Effector memory CD4-positive, alpha-beta T cell (primary cell): ENCODE results near the gene FBXL7.

Source experiments
- DNase-seq, 3 donors: peaks; one replicate each; pipeline ENCODE4 v3.0.0-alpha.2; 2020
- H3K27ac ChIP-seq: 2 replicates; pipeline ENCODE4 v1.7.0; 2013; ENCODE audit warnings: mild to moderate bottlenecking, low read length, moderate library complexity; ENCODE audit not compliant: insufficient read depth, poor library complexity, severe bottlenecking
- H3K27me3 ChIP-seq: replicated peaks from 2 replicates; pipeline ENCODE4 v1.7.0; 2013; ENCODE audit warnings: mild to moderate bottlenecking, low read length; ENCODE audit not compliant: insufficient read depth, control insufficient read depth, poor library complexity, severe bottlenecking
- H3K36me3 ChIP-seq: 2 replicates; pipeline ENCODE4 v1.7.0; 2013; ENCODE audit warnings: mild to moderate bottlenecking, low read length, moderate library complexity; ENCODE audit not compliant: control insufficient read depth, insufficient read depth
- H3K4me1 ChIP-seq: 2 replicates; pipeline ENCODE4 v1.7.0; 2013; ENCODE audit warnings: low read length, mild to moderate bottlenecking; ENCODE audit not compliant: control insufficient read depth, insufficient read depth, poor library complexity, severe bottlenecking
- H3K4me3 ChIP-seq: 2 replicates; pipeline ENCODE4 v1.7.0; 2013; ENCODE audit warnings: low read length, low read depth, mild to moderate bottlenecking; ENCODE audit not compliant: insufficient read depth, poor library complexity, severe bottlenecking
- H3K9me3 ChIP-seq: 2 replicates; pipeline ENCODE4 v1.7.0; 2013; ENCODE audit warnings: mild to moderate bottlenecking, low read length, moderate library complexity; ENCODE audit not compliant: control insufficient read depth

FBXL7 gene

DNA sequence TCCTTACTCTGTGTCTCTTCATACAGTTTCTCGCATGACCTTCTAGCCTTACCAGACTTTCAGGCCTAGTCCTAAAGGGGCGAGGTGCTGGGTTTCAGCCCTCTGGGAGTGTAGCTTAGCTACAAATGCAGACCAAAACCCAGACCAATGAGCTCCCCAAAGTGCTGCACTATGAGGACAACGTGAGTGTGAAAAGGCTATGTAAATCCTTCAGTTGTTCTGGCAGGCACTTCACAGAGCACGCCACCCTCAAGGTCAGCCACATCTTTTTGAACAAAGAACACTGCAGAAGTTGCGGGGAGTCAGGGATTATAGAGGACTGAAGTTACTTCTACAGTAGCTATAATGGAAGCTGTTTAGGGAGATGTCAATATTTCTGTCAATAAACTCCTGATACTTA lies 377.9 kb downstream of the FBXL7 start:
- H3K36me3 ChIP-seq, result no peaks in the 10 kb centered on the region
- H3K9me3 ChIP-seq, result no peaks in the 10 kb centered on the region
- no peak for DNase-seq
- no peaks in the 10 kb centered on the region for H3K4me1 ChIP-seq
- no peaks in the 10 kb centered on the region for H3K27me3 ChIP-seq
- no peak overlapping the region for H3K27ac ChIP-seq
- H3K4me3 ChIP-seq, result no peak overlapping the region

DNA sequence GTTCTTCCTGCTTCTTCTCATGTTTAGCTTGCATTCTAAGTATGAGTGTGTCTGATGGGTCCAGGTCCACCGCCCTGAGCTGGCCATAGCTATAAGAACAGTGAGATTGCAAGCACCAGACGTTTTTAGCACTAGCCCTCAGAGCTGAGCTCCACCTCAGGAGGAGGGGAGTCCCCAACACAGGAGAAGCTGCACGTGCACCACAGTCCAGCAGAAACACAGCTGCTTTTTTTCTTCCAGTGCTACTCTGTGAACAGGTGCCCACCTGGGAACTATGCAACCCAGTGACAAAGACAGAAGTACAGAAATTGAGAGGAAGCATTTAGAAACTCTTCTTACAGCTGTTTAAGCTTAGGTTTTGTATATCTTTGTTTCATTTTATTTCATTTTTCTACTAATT lies 380.2 kb downstream of the FBXL7 start:
- Histone ChIP-seq H3K27me3 (no peaks in the 10 kb centered on the region), H3K4me1 (no peaks in the 10 kb centered on the region), H3K4me3 (no peak overlapping the region), H3K36me3 (no peaks in the 10 kb centered on the region), H3K9me3 (no peaks in the 10 kb centered on the region), H3K27ac (no peak overlapping the region)
- no peak for DNase-seq

DNA sequence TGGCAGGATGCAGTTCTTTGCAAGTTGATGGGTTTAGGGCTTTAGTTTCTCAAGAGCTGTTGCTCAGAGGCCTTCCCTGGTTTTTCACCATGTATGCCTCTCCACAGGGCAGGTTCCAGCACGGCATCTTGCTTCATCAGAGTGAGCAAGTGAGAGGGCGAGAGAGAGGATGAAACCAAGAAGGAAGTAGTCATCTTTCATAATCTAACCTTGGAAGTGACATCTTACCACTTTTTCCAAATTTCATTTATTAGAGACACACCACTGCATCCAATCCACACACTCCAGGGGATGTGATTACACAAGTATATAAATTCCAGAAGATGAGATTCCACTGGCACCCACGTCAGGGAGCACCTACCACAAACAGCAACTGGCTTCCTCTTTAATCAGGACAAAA lies 385.2 kb downstream of the FBXL7 start:
- no peak for DNase-seq
- no peaks in the 10 kb centered on the region for H3K36me3 ChIP-seq
- H3K27ac ChIP-seq, result no peak overlapping the region
- no peak overlapping the region for H3K4me3 ChIP-seq
- H3K9me3 ChIP-seq, result no peaks in the 10 kb centered on the region
- no peaks in the 10 kb centered on the region for H3K4me1 ChIP-seq
- no peaks in the 10 kb centered on the region for H3K27me3 ChIP-seq

DNA sequence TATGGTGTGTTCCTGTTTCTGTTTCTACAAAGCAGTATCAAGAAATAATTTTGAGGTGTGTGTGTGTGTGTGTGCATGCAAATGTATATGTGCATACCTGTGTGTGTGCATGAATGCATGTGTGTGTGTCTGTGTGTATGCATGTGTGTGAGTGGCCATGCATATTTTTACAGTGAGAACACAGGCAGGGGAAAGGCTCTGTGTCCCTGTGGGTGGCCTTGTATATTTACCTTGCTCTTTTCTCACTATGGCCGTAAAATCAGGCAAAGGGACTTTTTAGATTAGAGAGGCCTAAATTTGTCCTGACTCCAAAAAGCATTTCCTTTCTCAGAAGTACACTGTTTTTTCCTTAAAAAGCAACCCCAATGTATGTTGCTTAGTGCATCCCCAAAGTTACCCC lies 386.2 kb downstream of the FBXL7 start:
- H3K36me3 ChIP-seq, result no peaks in the 10 kb centered on the region
- no peaks in the 10 kb centered on the region for H3K4me1 ChIP-seq
- DNase-seq, result no peak
- H3K27ac ChIP-seq, result no peak overlapping the region
- no peak overlapping the region for H3K4me3 ChIP-seq
- no peaks in the 10 kb centered on the region for H3K9me3 ChIP-seq
- H3K27me3 ChIP-seq, result no peaks in the 10 kb centered on the region

DNA sequence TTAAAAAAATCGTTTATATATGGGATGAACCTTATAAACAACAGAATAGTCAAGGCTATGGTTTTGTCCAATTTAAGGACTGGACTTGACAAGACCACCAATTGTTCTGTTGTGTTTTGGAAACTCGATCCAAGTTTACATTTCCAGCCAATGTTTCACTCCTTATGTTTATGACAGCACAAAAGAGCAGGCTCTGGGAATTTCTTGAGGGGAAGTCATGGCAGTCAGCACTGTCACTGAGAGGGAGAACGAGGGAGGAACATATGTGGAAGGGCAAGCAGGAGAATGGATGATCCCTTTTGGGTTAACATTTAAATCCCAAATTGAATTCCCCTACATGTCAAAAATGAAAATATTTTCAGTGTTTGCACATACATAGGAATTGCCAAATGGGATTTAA lies 387.1 kb downstream of the FBXL7 start:
- Histone ChIP-seq H3K27me3 (no peaks in the 10 kb centered on the region), H3K27ac (no peak overlapping the region), H3K4me1 (no peaks in the 10 kb centered on the region), H3K4me3 (no peak overlapping the region), H3K36me3 (no peaks in the 10 kb centered on the region), H3K9me3 (no peaks in the 10 kb centered on the region)
- DNase-seq, result no peak

DNA sequence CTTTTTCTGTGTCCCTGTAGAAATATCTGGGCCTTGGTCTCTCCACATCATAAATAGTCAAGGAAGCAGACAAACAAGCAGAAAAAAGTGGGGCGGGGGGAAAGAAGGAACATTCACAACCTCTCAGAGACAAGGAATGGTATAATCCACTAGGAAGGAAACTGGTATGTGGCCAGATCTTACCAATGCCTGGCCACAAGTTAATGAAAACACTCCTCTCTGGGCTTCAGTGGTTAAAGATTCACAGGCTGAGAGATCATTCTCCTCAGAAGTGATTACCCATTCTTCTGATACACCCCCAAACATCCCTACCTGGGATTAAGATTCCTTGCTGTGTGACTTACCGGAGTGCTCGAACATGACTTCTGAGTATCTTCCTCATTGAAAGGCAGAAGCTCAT lies 389.0 kb downstream of the FBXL7 start:
- no peak overlapping the region for H3K4me3 ChIP-seq
- no peaks in the 10 kb centered on the region for H3K36me3 ChIP-seq
- no peak overlapping the region for H3K27ac ChIP-seq
- DNase-seq, result no peak
- no peaks in the 10 kb centered on the region for H3K27me3 ChIP-seq
- no peaks in the 10 kb centered on the region for H3K9me3 ChIP-seq
- H3K4me1 ChIP-seq, result no peaks in the 10 kb centered on the region

DNA sequence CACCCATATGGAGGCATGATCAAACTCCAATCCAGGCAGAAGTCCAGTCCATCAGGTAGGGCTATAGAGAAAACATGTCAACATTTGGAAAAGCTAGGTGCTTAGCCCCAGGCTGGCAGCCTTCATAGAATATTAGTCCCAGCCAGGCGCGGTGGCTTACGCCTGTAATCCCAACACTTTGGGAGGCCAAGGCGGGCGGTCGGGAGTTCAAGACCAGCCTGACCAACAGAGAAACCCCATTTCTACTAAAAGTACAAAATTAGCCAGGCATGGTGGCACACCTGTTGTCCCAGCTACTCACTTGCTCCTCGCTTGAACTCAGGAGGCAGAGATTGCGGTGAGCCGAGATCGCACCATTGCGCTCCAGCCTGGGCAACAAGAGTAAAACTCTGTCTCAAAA lies 393.9 kb downstream of the FBXL7 start:
- Histone ChIP-seq H3K9me3 (no peaks in the 10 kb centered on the region), H3K36me3 (no peaks in the 10 kb centered on the region), H3K27ac (no peak overlapping the region), H3K4me3 (no peak overlapping the region), H3K27me3 (no peaks in the 10 kb centered on the region), H3K4me1 (no peaks in the 10 kb centered on the region)
- no peak for DNase-seq

DNA sequence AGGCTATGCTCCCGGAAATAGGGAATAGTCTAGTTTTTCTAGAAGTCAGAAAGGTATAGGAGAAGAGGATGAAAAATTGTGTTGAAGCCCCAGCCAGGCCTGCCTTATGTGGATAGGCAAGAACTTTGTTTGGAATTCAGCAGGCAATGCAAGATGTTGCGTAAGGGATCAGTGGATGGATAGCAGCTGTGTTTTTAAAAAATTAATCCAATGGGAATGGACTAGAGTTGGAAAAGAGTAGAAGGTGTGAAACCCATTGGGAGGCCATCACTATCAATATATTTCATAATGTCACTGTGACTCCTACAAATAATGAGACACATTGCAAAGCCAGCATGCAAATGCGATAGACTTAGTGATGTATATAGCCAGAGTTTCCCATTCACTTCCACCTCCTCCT lies 397.7 kb downstream of the FBXL7 start:
- Histone ChIP-seq H3K9me3 (no peaks in the 10 kb centered on the region), H3K4me1 (no peaks in the 10 kb centered on the region), H3K36me3 (no peaks in the 10 kb centered on the region), H3K4me3 (no peak overlapping the region), H3K27me3 (no peaks in the 10 kb centered on the region), H3K27ac (no peak overlapping the region)
- no peak for DNase-seq

DNA sequence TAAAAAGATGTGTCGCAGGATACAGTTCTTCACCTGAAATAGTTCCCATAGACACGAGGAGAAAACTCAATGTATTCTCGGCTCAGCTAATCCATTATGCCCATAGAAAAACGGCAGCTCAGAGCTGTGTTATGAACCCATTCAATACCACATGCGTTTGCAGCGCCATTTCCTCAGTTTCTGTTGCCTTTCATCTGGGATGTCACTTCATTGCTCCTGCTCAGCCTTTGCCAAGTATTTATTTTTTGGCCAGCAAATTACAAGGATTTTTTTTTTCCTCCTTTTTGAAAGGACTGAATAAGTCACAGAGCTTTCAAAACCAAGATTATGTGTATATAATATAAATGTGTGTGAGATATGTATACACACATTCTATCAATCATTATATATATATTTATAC lies 398.7 kb downstream of the FBXL7 start:
- DNase-seq, result no peak
- Histone ChIP-seq H3K9me3 (no peaks in the 10 kb centered on the region), H3K4me3 (no peak overlapping the region), H3K27me3 (no peaks in the 10 kb centered on the region), H3K36me3 (no peaks in the 10 kb centered on the region), H3K27ac (no peak overlapping the region), H3K4me1 (no peaks in the 10 kb centered on the region)

DNA sequence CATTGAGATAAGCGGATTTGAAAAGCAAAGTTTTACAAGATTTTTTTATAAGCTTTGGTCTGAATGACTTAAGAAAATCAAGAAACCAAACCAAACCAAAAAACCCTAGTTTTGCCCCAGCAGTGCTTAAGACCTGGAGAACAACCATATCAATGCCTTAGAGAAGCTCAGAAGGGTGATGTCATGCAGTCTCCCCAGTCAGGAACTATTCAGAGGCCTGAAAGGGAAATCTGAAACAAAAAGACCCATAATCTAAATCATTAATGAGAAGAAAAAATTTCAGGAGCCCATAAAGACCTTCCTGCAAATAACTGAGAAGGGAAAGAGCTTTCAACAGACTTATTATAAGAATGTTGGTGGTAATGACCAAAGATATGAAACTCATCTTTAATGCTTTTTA lies 399.5 kb downstream of the FBXL7 start:
- no peak for DNase-seq
- H3K4me1 ChIP-seq, result no peaks in the 10 kb centered on the region
- no peaks in the 10 kb centered on the region for H3K9me3 ChIP-seq
- H3K4me3 ChIP-seq, result no peak overlapping the region
- H3K27ac ChIP-seq, result no peak overlapping the region
- H3K27me3 ChIP-seq, result no peaks in the 10 kb centered on the region
- H3K36me3 ChIP-seq, result no peaks in the 10 kb centered on the region

DNA sequence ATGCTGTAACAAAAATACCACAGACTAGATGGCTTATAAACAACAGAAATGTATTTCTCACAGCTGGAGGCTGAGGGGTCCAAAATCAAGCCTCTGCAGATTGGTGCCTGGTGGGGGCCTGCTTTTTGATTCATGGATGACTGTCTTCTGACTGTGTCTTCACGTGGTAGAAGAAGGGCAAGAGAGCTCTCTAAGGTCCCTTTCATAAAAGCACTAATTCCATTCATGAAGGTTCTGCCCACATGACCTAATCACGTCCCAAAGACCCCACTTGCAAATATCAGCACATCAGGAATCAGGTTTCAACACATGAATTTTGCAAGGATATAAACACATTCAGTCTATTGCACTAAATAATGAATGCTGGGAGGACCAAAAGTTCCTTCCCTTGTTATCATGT lies 401.2 kb downstream of the FBXL7 start:
- H3K27me3 ChIP-seq, result no peaks in the 10 kb centered on the region
- no peaks in the 10 kb centered on the region for H3K36me3 ChIP-seq
- H3K4me1 ChIP-seq, result no peaks in the 10 kb centered on the region
- H3K9me3 ChIP-seq, result no peaks in the 10 kb centered on the region
- no peak overlapping the region for H3K27ac ChIP-seq
- no peak overlapping the region for H3K4me3 ChIP-seq
- no peak for DNase-seq
